ENCODE data around the gene ZNF423. TPM values are rescaled to one million over a fixed set of nuclear protein-coding genes. Genes with fewer than 3 reads are reported as not detected.

Gene ZNF423
- total RNA-seq, 1 experiment from 2014 or later: 0.20 TPM

DNA sequence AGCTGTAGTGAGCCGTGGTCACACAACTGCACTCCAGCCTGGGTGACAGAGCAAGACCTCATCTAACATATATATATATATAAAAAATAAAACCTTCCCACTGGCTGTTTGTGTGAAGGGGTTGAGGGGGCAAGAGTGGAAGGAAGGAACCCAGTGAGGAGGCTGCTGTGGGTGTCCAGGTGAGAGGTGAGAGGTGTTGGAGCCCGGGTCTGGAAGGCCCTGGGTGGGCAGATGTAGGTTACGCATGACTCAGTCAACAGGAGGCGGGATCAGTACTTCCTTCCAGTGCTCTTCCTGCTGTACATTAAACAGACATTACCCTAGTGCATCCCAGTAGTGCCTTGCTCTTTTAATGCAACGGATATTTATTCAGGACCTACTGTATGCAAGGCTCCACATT is 47.0 kb upstream of the ZNF423 start:
- H3K27me3 Mint-ChIP-seq (ENCODE audit: insufficient read depth, unreplicated experiment): no peaks in the 10 kb centered on the region
- peaks cover 28% of the 10 kb centered on the region for H3K4me1 Mint-ChIP-seq (ENCODE audit: low read depth, unreplicated experiment)
- no TSS peak for BruUV-seq (replicated peaks)
- H3K4me3 Mint-ChIP-seq (ENCODE audit: unreplicated experiment): no peak overlapping the region
- DNase-seq: no peak
- H3K9me3 ChIP-seq: no peaks in the 10 kb centered on the region
- TF ChIP-seq, protein P1, sequence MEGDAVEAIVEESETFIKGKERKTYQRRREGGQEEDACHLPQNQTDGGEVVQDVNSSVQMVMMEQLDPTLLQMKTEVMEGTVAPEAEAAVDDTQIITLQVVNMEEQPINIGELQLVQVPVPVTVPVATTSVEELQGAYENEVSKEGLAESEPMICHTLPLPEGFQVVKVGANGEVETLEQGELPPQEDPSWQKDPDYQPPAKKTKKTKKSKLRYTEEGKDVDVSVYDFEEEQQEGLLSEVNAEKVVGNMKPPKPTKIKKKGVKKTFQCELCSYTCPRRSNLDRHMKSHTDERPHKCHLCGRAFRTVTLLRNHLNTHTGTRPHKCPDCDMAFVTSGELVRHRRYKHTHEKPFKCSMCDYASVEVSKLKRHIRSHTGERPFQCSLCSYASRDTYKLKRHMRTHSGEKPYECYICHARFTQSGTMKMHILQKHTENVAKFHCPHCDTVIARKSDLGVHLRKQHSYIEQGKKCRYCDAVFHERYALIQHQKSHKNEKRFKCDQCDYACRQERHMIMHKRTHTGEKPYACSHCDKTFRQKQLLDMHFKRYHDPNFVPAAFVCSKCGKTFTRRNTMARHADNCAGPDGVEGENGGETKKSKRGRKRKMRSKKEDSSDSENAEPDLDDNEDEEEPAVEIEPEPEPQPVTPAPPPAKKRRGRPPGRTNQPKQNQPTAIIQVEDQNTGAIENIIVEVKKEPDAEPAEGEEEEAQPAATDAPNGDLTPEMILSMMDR (IDR thresholded peaks at IDR 0.05; ENCODE audit: insufficient read depth in 1 of 2, low read depth in 1 of 2, low read length in 1 of 2, severe bottlenecking in 1 of 2, unreplicated experiment in 1 of 2): no peak
- peaks cover 24% of the 10 kb centered on the region for H3K4me1 ChIP-seq
- H3K36me3 ChIP-seq (ENCODE audit: control insufficient read depth, insufficient read depth, low read length): no peaks in the 10 kb centered on the region
- intact Hi-C loops (cut with micrococcal nuclease; ENCODE audit: unreplicated experiment): no loop called here
- H3K9me3 Mint-ChIP-seq (ENCODE audit: unreplicated experiment): no peaks in the 10 kb centered on the region
- H3K4me3 ChIP-seq (ENCODE audit: low read depth, low read length): no peak overlapping the region
- no peak overlapping the region for H3K27ac Mint-ChIP-seq (ENCODE audit: unreplicated experiment)
- H3K27me3 ChIP-seq (replicated peaks; ENCODE audit: control insufficient read depth, insufficient read depth, low read length): no peaks in the 10 kb centered on the region
- ChIA-PET POLR2A (no interaction called here), CTCF (no interaction called here)
- no peaks in the 10 kb centered on the region for H3K36me3 Mint-ChIP-seq (ENCODE audit: insufficient read depth, unreplicated experiment)

DNA sequence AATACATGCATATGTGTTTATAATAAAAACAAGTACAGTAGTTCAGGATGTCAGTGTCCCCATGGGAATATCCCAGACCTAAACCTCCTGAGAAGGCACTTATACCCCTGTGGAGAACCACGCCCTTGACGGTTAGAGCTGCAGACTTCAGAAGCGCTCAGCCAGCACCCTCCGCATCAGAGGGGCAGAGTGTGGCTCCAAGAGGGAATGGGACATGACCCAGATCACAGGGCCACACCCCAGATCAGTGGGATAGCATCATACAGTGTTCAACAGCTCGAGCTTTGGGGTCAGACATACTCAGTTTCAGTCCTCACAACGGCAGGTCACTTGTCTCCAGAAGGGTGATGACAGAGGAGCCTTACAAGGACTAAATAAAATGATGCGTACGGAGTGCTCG is 45.8 kb upstream of the ZNF423 start:
- ChIA-PET CTCF (no interaction called here), POLR2A (no interaction called here)
- DNase-seq: no peak
- Histone ChIP-seq H3K27me3 (replicated peaks; ENCODE audit: control insufficient read depth, insufficient read depth, low read length) (no peaks in the 10 kb centered on the region), H3K36me3 (ENCODE audit: control insufficient read depth, insufficient read depth, low read length) (no peaks in the 10 kb centered on the region), H3K4me3 (ENCODE audit: low read depth, low read length) (no peak overlapping the region), H3K4me1 (peaks cover 24% of the 10 kb centered on the region), H3K9me3 (no peaks in the 10 kb centered on the region)
- Mint-ChIP-seq H3K27me3 (ENCODE audit: insufficient read depth, unreplicated experiment) (no peaks in the 10 kb centered on the region), H3K4me3 (ENCODE audit: unreplicated experiment) (no peak overlapping the region), H3K9me3 (ENCODE audit: unreplicated experiment) (no peaks in the 10 kb centered on the region), H3K4me1 (ENCODE audit: low read depth, unreplicated experiment) (peaks cover 28% of the 10 kb centered on the region), H3K36me3 (ENCODE audit: insufficient read depth, unreplicated experiment) (no peaks in the 10 kb centered on the region), H3K27ac (ENCODE audit: unreplicated experiment) (no peak overlapping the region)
- intact Hi-C loops (cut with micrococcal nuclease; ENCODE audit: unreplicated experiment): loop anchor here (2.0 kb wide), 1 partner anchor 29 kb away; no protein-coding TSS in a partner anchor
- TF ChIP-seq, protein P1 (IDR thresholded peaks at IDR 0.05; ENCODE audit: insufficient read depth in 1 of 2, low read depth in 1 of 2, low read length in 1 of 2, severe bottlenecking in 1 of 2, unreplicated experiment in 1 of 2): no peak
- no TSS peak for BruUV-seq (replicated peaks)

DNA sequence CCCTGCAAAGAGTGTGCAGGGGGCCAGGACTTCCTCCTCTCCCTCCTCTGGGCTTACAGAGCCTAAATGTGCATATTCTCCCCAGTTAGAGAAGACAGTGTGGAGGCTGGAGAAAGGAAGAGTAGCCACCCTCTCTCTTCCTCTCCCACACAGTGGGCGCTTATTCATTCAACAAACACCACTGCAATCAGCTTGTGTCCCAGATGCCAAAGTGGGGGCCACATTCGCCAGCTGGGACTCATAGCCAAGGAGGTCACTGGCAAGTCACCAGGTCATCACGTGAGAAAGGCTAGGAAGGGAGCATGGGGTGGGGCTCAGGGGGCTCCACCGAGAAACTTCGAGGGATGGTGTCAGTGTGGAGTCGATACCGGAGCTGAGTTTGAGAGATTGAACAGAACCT is 45.0 kb upstream of the ZNF423 start:
- Histone ChIP-seq H3K4me1 (peaks cover 24% of the 10 kb centered on the region), H3K4me3 (ENCODE audit: low read depth, low read length) (no peak overlapping the region), H3K27me3 (replicated peaks; ENCODE audit: control insufficient read depth, insufficient read depth, low read length) (no peaks in the 10 kb centered on the region), H3K9me3 (no peaks in the 10 kb centered on the region), H3K36me3 (ENCODE audit: control insufficient read depth, insufficient read depth, low read length) (no peaks in the 10 kb centered on the region)
- peak overlapping the region; percentile 48 for H3K27ac Mint-ChIP-seq (ENCODE audit: unreplicated experiment)
- TF ChIP-seq, protein P1 (IDR thresholded peaks at IDR 0.05; ENCODE audit: insufficient read depth in 1 of 2, low read depth in 1 of 2, low read length in 1 of 2, severe bottlenecking in 1 of 2, unreplicated experiment in 1 of 2): no peak
- ChIA-PET CTCF (interaction anchor here (1.0 to 1.8 kb wide), 3 partner anchors 15 to 43 kb away, joined by 6 to 15 read pairs (median 6); no protein-coding TSS in a partner anchor), POLR2A (interaction anchor here (0.6 to 0.7 kb wide), 3 partner anchors 38 to 138 kb away, joined by 3 to 4 read pairs (median 3); no protein-coding TSS in a partner anchor)
- no peak for DNase-seq
- intact Hi-C loops (cut with micrococcal nuclease; ENCODE audit: unreplicated experiment): loop anchor here (1.0 to 2.0 kb wide), 4 partner anchors 17 to 44 kb away; no protein-coding TSS in a partner anchor
- H3K4me1 Mint-ChIP-seq (ENCODE audit: low read depth, unreplicated experiment): peaks cover 28% of the 10 kb centered on the region
- H3K36me3 Mint-ChIP-seq (ENCODE audit: insufficient read depth, unreplicated experiment): no peaks in the 10 kb centered on the region
- H3K27me3 Mint-ChIP-seq (ENCODE audit: insufficient read depth, unreplicated experiment): no peaks in the 10 kb centered on the region
- BruUV-seq (replicated peaks): no TSS peak
- H3K9me3 Mint-ChIP-seq (ENCODE audit: unreplicated experiment): no peaks in the 10 kb centered on the region
- H3K4me3 Mint-ChIP-seq (ENCODE audit: unreplicated experiment): peak overlapping the region; percentile 12
